ENCODE results near the gene KCTD8.
"Not testable (repeated sequence)": the region's sequence is repeated elsewhere in the genome, so short reads cannot be mapped to it uniquely, and the experiment has no call there.

GRCh38 chr4:44181491-44182349 is 266.9 kb downstream of the KCTD8 start:
- TF ChIP-seq CTCF (conservative IDR thresholded peaks at IDR 0.05 in 1 of 2, IDR thresholded peaks at IDR 0.05 in 1 of 2; ENCODE audit: extremely low read depth in 1 of 2, insufficient read depth in 1 of 2, low read depth in 1 of 2, low read length in 2 of 2); EZH2 (IDR thresholded peaks at IDR 0.05; ENCODE audit: borderline replicate concordance, low read length): not testable (repeated sequence)

Data from mammary epithelial cell (primary cell).